Nephron progenitor cell (in vitro differentiated cells): ENCODE results near the gene HS6ST3.

Experiments used
- DNase-seq: peaks from one replicate; pipeline ENCODE4 v3.0.0; 2021
- H3K27ac Mint-ChIP-seq: 2 replicates; pipeline ENCODE4 v1.8.0; 2021; ENCODE audit warnings: mild to moderate bottlenecking, moderate library complexity, mixed read lengths
- H3K27me3 Mint-ChIP-seq: 2 replicates; pipeline ENCODE4 v1.8.0; 2021; ENCODE audit warnings: mild to moderate bottlenecking, low read depth, mixed read lengths; ENCODE audit not compliant: poor library complexity
- H3K36me3 Mint-ChIP-seq: 2 replicates; pipeline ENCODE4 v1.8.0; 2021; ENCODE audit warnings: low read depth, mixed read lengths
- H3K4me1 Mint-ChIP-seq: 2 replicates; pipeline ENCODE4 v1.8.0; 2021; ENCODE audit warnings: mixed read lengths
- H3K4me3 Mint-ChIP-seq: 2 replicates; pipeline ENCODE4 v1.8.0; 2021; ENCODE audit warnings: mild to moderate bottlenecking, moderate library complexity, mixed read lengths
- H3K9me3 Mint-ChIP-seq: 2 replicates; pipeline ENCODE4 v1.8.0; 2021; ENCODE audit warnings: mild to moderate bottlenecking, moderate library complexity, mixed read lengths
- TF ChIP-seq, protein P1 (sequence below): fragments of 200-600 bp; sonication (generic); IDR thresholded peaks from 2 replicates; pipeline ENCODE4 v1.5.0; 2021; ENCODE audit warnings: antibody characterized with exemption

Gene HS6ST3

DNA sequence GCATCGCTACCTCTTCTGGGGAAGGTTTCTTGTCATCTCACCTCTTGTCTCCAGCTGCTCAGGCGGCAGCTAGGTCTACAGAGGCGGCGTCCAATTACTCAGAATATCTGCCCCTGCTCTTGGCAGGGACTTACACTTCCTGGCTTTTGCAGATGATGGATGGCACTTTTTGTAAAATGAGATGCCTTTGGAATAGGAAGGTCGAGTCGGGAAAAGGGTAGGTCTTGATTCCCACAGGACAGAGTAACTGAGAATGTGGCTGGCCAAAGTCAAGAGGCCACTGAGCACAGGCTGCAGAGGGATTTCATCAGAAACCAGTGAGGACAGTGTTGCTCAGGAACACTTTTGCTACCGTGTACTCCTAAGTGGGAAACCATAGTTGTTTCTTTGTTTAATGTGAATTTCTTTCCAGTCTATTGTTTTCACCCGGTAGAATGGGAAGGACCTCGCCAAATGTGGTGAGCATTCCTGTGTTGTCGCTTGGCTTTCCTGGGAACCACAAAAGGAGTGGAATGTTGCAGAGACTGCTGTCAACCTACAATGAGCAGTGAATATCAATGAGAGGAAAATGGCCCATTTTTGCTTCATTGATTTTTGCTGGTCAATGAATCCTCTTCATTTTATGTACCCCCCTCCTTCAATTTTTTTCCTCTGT lies 383.7 kb downstream of the HS6ST3 start:
- Mint-ChIP-seq H3K4me1 (peaks cover 6% of the 10 kb centered on the region), H3K36me3 (no peaks in the 10 kb centered on the region), H3K9me3 (no peaks in the 10 kb centered on the region), H3K4me3 (no peak overlapping the region), H3K27ac (no peak overlapping the region), H3K27me3 (peaks cover 9% of the 10 kb centered on the region)
- TF ChIP-seq, protein P1, sequence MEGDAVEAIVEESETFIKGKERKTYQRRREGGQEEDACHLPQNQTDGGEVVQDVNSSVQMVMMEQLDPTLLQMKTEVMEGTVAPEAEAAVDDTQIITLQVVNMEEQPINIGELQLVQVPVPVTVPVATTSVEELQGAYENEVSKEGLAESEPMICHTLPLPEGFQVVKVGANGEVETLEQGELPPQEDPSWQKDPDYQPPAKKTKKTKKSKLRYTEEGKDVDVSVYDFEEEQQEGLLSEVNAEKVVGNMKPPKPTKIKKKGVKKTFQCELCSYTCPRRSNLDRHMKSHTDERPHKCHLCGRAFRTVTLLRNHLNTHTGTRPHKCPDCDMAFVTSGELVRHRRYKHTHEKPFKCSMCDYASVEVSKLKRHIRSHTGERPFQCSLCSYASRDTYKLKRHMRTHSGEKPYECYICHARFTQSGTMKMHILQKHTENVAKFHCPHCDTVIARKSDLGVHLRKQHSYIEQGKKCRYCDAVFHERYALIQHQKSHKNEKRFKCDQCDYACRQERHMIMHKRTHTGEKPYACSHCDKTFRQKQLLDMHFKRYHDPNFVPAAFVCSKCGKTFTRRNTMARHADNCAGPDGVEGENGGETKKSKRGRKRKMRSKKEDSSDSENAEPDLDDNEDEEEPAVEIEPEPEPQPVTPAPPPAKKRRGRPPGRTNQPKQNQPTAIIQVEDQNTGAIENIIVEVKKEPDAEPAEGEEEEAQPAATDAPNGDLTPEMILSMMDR: no peak
- no peak for DNase-seq

DNA sequence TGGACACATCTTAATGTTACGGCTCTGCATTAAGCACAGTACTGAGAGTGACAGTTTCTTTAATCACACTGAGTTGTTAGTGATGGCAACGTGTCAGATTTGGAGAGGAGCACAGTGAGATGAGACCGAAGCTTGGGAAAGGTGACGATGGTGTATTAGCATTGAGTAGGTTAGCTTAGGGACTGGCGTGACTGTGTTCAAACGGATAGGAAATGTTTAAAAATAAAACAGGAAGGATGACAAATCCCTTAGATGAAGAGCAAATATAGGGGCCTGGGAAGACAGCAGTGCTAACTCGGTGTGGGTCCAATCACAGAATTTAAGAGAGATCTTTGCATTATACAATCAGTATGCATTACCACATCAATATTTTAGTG lies 384.3 kb downstream of the HS6ST3 start:
- Mint-ChIP-seq H3K27ac (no peak overlapping the region), H3K9me3 (no peaks in the 10 kb centered on the region), H3K36me3 (no peaks in the 10 kb centered on the region), H3K27me3 (peaks cover 14% of the 10 kb centered on the region), H3K4me3 (no peak overlapping the region), H3K4me1 (peaks cover 6% of the 10 kb centered on the region)
- TF ChIP-seq, protein P1: no peak
- no peak for DNase-seq

DNA sequence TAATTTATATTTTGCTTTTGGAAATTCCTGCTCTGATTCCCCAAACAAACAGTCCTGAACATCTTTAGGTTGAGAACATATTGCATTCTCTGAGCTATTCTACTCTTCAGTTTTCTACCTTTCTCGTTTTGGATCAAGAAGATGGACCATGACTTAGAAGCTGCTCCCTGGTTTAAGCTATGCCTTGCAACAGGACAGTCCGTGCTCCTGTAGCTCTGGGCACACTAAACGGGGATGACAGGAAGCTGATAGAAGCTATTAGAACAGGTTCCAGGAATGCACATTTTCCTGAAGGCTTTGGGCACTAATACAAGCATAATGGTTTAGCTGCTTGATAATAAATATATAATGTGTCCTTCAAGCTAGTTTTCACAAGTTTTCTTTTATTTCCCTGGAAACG lies 385.2 kb downstream of the HS6ST3 start:
- H3K27me3 Mint-ChIP-seq: peaks cover 12% of the 10 kb centered on the region
- H3K36me3 Mint-ChIP-seq: no peaks in the 10 kb centered on the region
- H3K9me3 Mint-ChIP-seq: no peaks in the 10 kb centered on the region
- no peak overlapping the region for H3K27ac Mint-ChIP-seq
- peaks cover 6% of the 10 kb centered on the region for H3K4me1 Mint-ChIP-seq
- DNase-seq: no peak
- no peak overlapping the region for H3K4me3 Mint-ChIP-seq
- TF ChIP-seq, protein P1: no peak

DNA sequence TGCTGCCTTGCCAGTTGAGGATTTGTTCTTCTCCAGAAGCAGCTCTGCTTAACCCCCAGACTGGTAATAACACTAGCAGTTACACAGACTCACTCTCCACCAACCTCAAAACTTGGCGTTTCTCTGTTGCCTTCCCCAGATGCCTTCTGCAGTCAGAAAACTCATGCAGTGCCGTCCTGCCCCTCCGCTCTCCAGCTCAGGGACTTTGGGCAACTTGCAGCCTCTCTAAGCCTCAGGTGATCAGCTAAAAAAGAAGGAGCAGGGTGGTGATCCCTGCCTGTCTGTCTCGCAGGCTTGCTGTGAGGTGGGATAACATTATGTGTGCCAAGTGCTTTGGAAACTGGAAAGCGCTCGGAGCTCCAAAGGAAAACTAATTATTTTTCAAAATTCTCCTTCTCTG lies 391.6 kb downstream of the HS6ST3 start:
- Mint-ChIP-seq H3K27me3 (peaks cover 6% of the 10 kb centered on the region), H3K4me3 (no peak overlapping the region), H3K4me1 (no peaks in the 10 kb centered on the region), H3K9me3 (no peaks in the 10 kb centered on the region), H3K36me3 (no peaks in the 10 kb centered on the region), H3K27ac (no peak overlapping the region)
- no peak for DNase-seq
- TF ChIP-seq, protein P1: no peak

DNA sequence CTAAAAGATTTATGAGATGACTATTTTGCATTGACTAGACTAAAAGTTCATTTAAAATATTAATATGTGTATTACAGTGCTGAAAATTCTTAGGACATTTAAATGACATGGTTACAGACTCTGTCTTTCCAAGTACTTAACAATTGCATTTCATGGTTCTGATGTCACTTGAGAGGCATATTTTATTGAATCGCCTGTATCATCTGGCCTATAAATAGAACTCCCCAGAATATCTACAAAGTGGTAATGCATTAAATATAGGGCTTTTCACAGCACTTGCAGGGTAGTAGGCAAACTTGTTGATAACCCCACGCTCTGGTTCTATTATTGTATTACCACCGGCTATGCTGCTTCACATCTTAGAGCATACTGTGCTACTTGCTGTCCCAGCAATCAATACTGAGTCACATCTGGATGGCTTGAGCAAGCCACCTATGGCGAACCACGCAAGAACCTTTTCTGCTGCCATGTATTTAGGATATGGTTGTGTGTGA lies 400.6 kb downstream of the HS6ST3 start:
- Mint-ChIP-seq H3K4me1 (no peaks in the 10 kb centered on the region), H3K9me3 (no peaks in the 10 kb centered on the region), H3K27me3 (no peaks in the 10 kb centered on the region), H3K36me3 (no peaks in the 10 kb centered on the region), H3K4me3 (no peak overlapping the region), H3K27ac (no peak overlapping the region)
- TF ChIP-seq, protein P1: no peak
- no peak for DNase-seq

DNA sequence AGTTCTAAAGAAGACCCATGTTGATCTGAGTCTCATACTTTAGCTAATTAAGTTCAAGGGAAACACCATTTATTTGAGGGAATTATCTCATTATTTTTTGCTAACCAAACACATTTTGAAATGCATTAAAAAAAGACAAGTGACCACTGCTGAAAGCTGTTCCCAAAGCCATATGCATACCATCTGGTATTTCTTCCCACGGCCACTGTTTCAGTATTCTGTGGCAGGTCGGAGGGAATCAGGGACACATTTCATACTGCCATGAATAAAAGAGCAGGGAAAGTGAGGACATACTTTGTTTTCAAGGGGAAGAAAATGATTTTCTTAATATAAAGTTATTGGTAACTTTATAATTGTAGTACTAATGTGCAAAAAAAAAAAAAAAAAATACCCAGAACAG lies 401.2 kb downstream of the HS6ST3 start:
- Mint-ChIP-seq H3K4me1 (no peaks in the 10 kb centered on the region), H3K27me3 (no peaks in the 10 kb centered on the region), H3K27ac (no peak overlapping the region), H3K36me3 (no peaks in the 10 kb centered on the region), H3K4me3 (no peak overlapping the region), H3K9me3 (no peaks in the 10 kb centered on the region)
- TF ChIP-seq, protein P1: no peak
- no peak for DNase-seq
